GM23338 (cell line): ENCODE data around the gene HCAR2. TPM values are rescaled to one million over a fixed set of nuclear protein-coding genes. Genes with fewer than 3 reads are reported as not detected.
A peak's percentile ranks its signal among the peaks of the same experiment; 100 is the strongest.

Experiments used
- ATAC-seq: fragments of 200-7000 bp; cut with Tn5 transposase; 3 replicates; pipeline ENCODE4 v1.9.1; 2020
- DNase-seq: peaks from one replicate; pipeline ENCODE4 v3.0.0-alpha.2; 2015; ENCODE audit warnings: low spot score
- H2AFZ ChIP-seq: fragments of 200-600 bp; sonication (generic); 2 replicates; pipeline ENCODE4 v1.8.0; 2016; ENCODE audit warnings: antibody characterized with exemption, mild to moderate bottlenecking, moderate library complexity
- H3F3A ChIP-seq: fragments of 200-600 bp; sonication (generic); replicated peaks from 2 replicates; pipeline ENCODE4 v1.8.0; 2017; ENCODE audit warnings: antibody characterized with exemption, mixed run types, low read depth
- H3K27ac ChIP-seq: fragments of 200-600 bp; sonication (generic); 2 replicates; pipeline ENCODE4 v1.6.1; 2016; ENCODE audit warnings: low read depth
- H3K27me3 ChIP-seq: fragments of 200-600 bp; sonication (generic); 2 replicates; pipeline ENCODE4 v1.8.0; 2016; ENCODE audit warnings: mild to moderate bottlenecking, mixed run types, moderate library complexity; ENCODE audit not compliant: insufficient read depth
- H3K36me3 ChIP-seq: fragments of 200-600 bp; sonication (generic); 2 replicates; pipeline ENCODE4 v1.8.0; 2016; ENCODE audit warnings: mild to moderate bottlenecking; ENCODE audit not compliant: insufficient read depth
- H3K4me1 ChIP-seq: fragments of 200-600 bp; sonication (generic); 2 replicates; pipeline ENCODE4 v1.8.0; 2016; ENCODE audit warnings: mild to moderate bottlenecking, moderate library complexity; ENCODE audit not compliant: insufficient read depth
- H3K4me2 ChIP-seq: fragments of 200-600 bp; sonication (generic); 2 replicates; pipeline ENCODE4 v1.7.1; 2017; ENCODE audit warnings: mixed run types
- H3K4me3 ChIP-seq: fragments of 200-600 bp; sonication (generic); 2 replicates; pipeline ENCODE4 v1.6.1; 2016; ENCODE audit warnings: mixed run types
- H3K79me2 ChIP-seq: fragments of 200-600 bp; sonication (generic); replicated peaks from 2 replicates; pipeline ENCODE4 v1.8.0; 2017; ENCODE audit warnings: mild to moderate bottlenecking; ENCODE audit not compliant: insufficient read depth
- H3K9me2 ChIP-seq: fragments of 200-600 bp; sonication (generic); 2 replicates; pipeline ENCODE4 v1.8.0; 2017; ENCODE audit not compliant: insufficient read depth
- H4K20me1 ChIP-seq: fragments of 200-600 bp; sonication (generic); replicated peaks from 2 replicates; pipeline ENCODE4 v1.8.0; 2017; ENCODE audit warnings: mild to moderate bottlenecking; ENCODE audit not compliant: insufficient read depth
- H3K27ac Mint-ChIP-seq: 2 replicates; pipeline ENCODE4 v1.8.0; 2020; ENCODE audit warnings: inconsistent platforms, mild to moderate bottlenecking, moderate library complexity, mixed read lengths
- H3K27me3 Mint-ChIP-seq: 3 replicates; pipeline ENCODE4 v1.8.0; 2022; ENCODE audit warnings: low read depth, mild to moderate bottlenecking, moderate library complexity, mixed read lengths, inconsistent platforms; ENCODE audit not compliant: insufficient read depth, poor library complexity
- H3K36me3 Mint-ChIP-seq: 3 replicates; pipeline ENCODE4 v1.8.0; 2021; ENCODE audit warnings: low read depth, mild to moderate bottlenecking, inconsistent platforms, moderate library complexity, mixed read lengths
- H3K4me1 Mint-ChIP-seq: 3 replicates; pipeline ENCODE4 v1.8.0; 2020; ENCODE audit warnings: mild to moderate bottlenecking, inconsistent platforms, mixed read lengths
- H3K4me3 Mint-ChIP-seq: 3 replicates; pipeline ENCODE4 v1.8.0; 2021; ENCODE audit warnings: moderate library complexity, mild to moderate bottlenecking, inconsistent platforms, mixed read lengths
- H3K9me3 Mint-ChIP-seq: 3 replicates; pipeline ENCODE4 v1.8.0; 2020; ENCODE audit warnings: moderate library complexity, mild to moderate bottlenecking, inconsistent platforms, mixed read lengths
- CREB1 ChIP-seq: fragments of 250-450 bp; sonication (Bioruptor Pico); IDR thresholded peaks from 2 replicates; pipeline ENCODE4 v1.5.0; 2020; ENCODE audit warnings: low read depth, mild to moderate bottlenecking, moderate library complexity
- EZH2 ChIP-seq: fragments of 200-600 bp; sonication (generic); IDR thresholded peaks from one replicate; pipeline ENCODE4 v1.8.0; 2017; ENCODE audit warnings: antibody characterized with exemption, mild to moderate bottlenecking, low read depth; ENCODE audit not compliant: unreplicated experiment
- EZH2phosphoT487 ChIP-seq: fragments of 200-600 bp; sonication (generic); IDR thresholded peaks from one replicate; pipeline ENCODE4 v1.8.1; 2018; ENCODE audit warnings: antibody characterized with exemption; ENCODE audit not compliant: unreplicated experiment
- JUNB ChIP-seq: IDR thresholded peaks from one replicate; pipeline ENCODE4 v1.6.1; 2016; ENCODE audit warnings: antibody characterized with exemption; ENCODE audit not compliant: unreplicated experiment
- NANOG ChIP-seq: IDR thresholded peaks from 2 replicates; pipeline ENCODE4 v1.6.1; 2016; ENCODE audit warnings: antibody characterized with exemption, borderline replicate concordance
- POLR2AphosphoS5 ChIP-seq: IDR thresholded peaks from 2 replicates; pipeline ENCODE4 v1.6.1; 2016; ENCODE audit warnings: antibody characterized with exemption, low read depth
- STAT1 ChIP-seq: IDR thresholded peaks from one replicate; pipeline ENCODE4 v1.6.1; 2016; ENCODE audit warnings: antibody characterized with exemption; ENCODE audit not compliant: unreplicated experiment
- ZNF114 ChIP-seq: fragments of 250-450 bp; sonication (Bioruptor Pico); IDR thresholded peaks from 2 replicates; pipeline ENCODE4 v1.5.0; 2020; ENCODE audit warnings: mild to moderate bottlenecking, moderate library complexity
- ZNF331 ChIP-seq: fragments of 250-450 bp; sonication (Bioruptor Pico); IDR thresholded peaks from 2 replicates; pipeline ENCODE4 v1.5.0; 2020; ENCODE audit warnings: low read depth, mild to moderate bottlenecking, moderate library complexity
- polyA plus RNA-seq: library from polyadenylated mRNA; unstranded; fragments of >200 nt; fragmentation: Nextera tagmentation; extraction: Ambion mirVana; gene quantifications from 2 replicates; pipeline ENCODE4 v1.2.1, GENCODE V29; 2016
- total RNA-seq: library from RNA; depleted of rRNA; stranded (reverse); fragments of >200 nt; shearing (Covaris generic); gene quantifications from 2 replicates; pipeline ENCODE4 v1.2.3, GENCODE V29; 2014
- TF ChIP-seq, protein P1 (sequence below), 2 experiments: fragments of 200-600 bp in 1 of 2; sonication (generic) in 1 of 2; conservative IDR thresholded peaks; 2 replicates each; pipeline versions ENCODE4 v1.5.1 to v1.6.1; 2016 to 2017; ENCODE audit warnings: antibody characterized with exemption in 2 of 2, low read depth in 2 of 2, mild to moderate bottlenecking in 2 of 2, moderate library complexity in 1 of 2
- TF ChIP-seq, protein P2 (sequence below): IDR thresholded peaks from one replicate; pipeline ENCODE4 v1.6.1; 2018; ENCODE audit warnings: antibody characterized with exemption; ENCODE audit not compliant: unreplicated experiment
- TF ChIP-seq, protein P3 (sequence below): fragments of 250-450 bp; sonication (Bioruptor Pico); IDR thresholded peaks from 2 replicates; pipeline ENCODE4 v1.5.0; 2020; ENCODE audit warnings: mild to moderate bottlenecking, moderate library complexity
- TF ChIP-seq, protein P4 (sequence below): IDR thresholded peaks from 2 replicates; pipeline ENCODE4 v1.6.1; 2016; ENCODE audit warnings: antibody characterized with exemption

Gene HCAR2
- total and polyA plus RNA-seq, 2 experiments from 2014 or later: not detected

DNA sequence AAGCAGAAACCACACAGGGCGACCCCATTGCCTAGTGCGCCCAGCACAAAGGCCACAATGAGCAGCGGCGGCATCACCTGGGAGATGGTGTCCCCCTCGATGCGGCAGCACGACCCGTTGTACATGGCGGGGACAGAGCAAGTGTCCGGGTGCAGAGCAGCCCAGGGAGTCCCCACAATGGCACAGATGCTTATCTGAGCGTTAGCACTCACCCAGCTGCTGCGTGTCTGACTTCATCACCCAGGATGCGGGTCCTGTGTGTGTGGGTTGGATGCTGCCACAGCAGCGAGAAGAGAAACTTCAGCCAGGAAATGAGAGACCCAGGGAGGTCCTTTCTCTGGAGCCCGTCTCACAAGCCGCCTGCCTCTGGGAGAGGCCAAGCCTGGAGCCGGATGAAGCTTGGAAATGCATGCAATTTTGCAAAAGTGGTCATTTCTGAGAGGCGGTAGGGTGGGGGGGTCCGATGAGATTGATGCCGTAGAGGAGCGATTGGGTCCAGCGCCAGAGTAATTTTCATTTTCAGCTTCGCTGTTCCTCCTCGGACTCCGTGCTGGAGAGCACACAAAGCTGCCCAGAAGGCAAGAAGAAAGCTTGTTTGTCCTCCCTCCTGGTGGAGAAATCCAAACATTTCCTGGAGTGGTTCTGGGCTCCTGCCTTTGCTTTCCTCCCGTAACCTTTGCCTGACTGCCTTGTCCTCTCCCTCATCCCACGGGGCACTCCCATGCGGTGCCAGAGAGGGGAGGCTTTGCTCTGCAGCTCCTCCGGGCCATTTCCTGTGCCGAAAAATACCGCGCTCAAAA is 27.3 kb upstream of the HCAR2 start, which contains the start of gene HCAR1:
Gene HCAR1 (minus strand): TSS at position 630 of the 800 bp plus-strand sequence. CDS start 505 bp downstream, at position 125.
- H3K4me3 ChIP-seq: no peak within 1 kb of the TSS
- H3K4me1 ChIP-seq: no peaks in the 10 kb centered on the region
- H2AFZ ChIP-seq: peak within 1 kb of the TSS; percentile 94
- H3K27me3 ChIP-seq: no peaks in the 10 kb centered on the region
- H3K27ac ChIP-seq: no peak within 1 kb of the TSS
- H4K20me1 ChIP-seq: no peaks in the 10 kb centered on the region
- H3K36me3 ChIP-seq: no peaks in the 10 kb centered on the region
- no peaks in the 10 kb centered on the region for H3F3A ChIP-seq
- DNase-seq (no peak), ATAC-seq (peak; percentile 71)
- TF ChIP-seq, protein P1, sequence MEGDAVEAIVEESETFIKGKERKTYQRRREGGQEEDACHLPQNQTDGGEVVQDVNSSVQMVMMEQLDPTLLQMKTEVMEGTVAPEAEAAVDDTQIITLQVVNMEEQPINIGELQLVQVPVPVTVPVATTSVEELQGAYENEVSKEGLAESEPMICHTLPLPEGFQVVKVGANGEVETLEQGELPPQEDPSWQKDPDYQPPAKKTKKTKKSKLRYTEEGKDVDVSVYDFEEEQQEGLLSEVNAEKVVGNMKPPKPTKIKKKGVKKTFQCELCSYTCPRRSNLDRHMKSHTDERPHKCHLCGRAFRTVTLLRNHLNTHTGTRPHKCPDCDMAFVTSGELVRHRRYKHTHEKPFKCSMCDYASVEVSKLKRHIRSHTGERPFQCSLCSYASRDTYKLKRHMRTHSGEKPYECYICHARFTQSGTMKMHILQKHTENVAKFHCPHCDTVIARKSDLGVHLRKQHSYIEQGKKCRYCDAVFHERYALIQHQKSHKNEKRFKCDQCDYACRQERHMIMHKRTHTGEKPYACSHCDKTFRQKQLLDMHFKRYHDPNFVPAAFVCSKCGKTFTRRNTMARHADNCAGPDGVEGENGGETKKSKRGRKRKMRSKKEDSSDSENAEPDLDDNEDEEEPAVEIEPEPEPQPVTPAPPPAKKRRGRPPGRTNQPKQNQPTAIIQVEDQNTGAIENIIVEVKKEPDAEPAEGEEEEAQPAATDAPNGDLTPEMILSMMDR (conservative IDR thresholded peaks at IDR 0.05; ENCODE audit: low read depth in 2 of 2): no peak
- TF ChIP-seq, protein P2, sequence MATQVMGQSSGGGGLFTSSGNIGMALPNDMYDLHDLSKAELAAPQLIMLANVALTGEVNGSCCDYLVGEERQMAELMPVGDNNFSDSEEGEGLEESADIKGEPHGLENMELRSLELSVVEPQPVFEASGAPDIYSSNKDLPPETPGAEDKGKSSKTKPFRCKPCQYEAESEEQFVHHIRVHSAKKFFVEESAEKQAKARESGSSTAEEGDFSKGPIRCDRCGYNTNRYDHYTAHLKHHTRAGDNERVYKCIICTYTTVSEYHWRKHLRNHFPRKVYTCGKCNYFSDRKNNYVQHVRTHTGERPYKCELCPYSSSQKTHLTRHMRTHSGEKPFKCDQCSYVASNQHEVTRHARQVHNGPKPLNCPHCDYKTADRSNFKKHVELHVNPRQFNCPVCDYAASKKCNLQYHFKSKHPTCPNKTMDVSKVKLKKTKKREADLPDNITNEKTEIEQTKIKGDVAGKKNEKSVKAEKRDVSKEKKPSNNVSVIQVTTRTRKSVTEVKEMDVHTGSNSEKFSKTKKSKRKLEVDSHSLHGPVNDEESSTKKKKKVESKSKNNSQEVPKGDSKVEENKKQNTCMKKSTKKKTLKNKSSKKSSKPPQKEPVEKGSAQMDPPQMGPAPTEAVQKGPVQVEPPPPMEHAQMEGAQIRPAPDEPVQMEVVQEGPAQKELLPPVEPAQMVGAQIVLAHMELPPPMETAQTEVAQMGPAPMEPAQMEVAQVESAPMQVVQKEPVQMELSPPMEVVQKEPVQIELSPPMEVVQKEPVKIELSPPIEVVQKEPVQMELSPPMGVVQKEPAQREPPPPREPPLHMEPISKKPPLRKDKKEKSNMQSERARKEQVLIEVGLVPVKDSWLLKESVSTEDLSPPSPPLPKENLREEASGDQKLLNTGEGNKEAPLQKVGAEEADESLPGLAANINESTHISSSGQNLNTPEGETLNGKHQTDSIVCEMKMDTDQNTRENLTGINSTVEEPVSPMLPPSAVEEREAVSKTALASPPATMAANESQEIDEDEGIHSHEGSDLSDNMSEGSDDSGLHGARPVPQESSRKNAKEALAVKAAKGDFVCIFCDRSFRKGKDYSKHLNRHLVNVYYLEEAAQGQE: no peak
- TF ChIP-seq EZH2phosphoT487: no peak
- no peak for TF ChIP-seq JUNB
- TF ChIP-seq, protein P3, sequence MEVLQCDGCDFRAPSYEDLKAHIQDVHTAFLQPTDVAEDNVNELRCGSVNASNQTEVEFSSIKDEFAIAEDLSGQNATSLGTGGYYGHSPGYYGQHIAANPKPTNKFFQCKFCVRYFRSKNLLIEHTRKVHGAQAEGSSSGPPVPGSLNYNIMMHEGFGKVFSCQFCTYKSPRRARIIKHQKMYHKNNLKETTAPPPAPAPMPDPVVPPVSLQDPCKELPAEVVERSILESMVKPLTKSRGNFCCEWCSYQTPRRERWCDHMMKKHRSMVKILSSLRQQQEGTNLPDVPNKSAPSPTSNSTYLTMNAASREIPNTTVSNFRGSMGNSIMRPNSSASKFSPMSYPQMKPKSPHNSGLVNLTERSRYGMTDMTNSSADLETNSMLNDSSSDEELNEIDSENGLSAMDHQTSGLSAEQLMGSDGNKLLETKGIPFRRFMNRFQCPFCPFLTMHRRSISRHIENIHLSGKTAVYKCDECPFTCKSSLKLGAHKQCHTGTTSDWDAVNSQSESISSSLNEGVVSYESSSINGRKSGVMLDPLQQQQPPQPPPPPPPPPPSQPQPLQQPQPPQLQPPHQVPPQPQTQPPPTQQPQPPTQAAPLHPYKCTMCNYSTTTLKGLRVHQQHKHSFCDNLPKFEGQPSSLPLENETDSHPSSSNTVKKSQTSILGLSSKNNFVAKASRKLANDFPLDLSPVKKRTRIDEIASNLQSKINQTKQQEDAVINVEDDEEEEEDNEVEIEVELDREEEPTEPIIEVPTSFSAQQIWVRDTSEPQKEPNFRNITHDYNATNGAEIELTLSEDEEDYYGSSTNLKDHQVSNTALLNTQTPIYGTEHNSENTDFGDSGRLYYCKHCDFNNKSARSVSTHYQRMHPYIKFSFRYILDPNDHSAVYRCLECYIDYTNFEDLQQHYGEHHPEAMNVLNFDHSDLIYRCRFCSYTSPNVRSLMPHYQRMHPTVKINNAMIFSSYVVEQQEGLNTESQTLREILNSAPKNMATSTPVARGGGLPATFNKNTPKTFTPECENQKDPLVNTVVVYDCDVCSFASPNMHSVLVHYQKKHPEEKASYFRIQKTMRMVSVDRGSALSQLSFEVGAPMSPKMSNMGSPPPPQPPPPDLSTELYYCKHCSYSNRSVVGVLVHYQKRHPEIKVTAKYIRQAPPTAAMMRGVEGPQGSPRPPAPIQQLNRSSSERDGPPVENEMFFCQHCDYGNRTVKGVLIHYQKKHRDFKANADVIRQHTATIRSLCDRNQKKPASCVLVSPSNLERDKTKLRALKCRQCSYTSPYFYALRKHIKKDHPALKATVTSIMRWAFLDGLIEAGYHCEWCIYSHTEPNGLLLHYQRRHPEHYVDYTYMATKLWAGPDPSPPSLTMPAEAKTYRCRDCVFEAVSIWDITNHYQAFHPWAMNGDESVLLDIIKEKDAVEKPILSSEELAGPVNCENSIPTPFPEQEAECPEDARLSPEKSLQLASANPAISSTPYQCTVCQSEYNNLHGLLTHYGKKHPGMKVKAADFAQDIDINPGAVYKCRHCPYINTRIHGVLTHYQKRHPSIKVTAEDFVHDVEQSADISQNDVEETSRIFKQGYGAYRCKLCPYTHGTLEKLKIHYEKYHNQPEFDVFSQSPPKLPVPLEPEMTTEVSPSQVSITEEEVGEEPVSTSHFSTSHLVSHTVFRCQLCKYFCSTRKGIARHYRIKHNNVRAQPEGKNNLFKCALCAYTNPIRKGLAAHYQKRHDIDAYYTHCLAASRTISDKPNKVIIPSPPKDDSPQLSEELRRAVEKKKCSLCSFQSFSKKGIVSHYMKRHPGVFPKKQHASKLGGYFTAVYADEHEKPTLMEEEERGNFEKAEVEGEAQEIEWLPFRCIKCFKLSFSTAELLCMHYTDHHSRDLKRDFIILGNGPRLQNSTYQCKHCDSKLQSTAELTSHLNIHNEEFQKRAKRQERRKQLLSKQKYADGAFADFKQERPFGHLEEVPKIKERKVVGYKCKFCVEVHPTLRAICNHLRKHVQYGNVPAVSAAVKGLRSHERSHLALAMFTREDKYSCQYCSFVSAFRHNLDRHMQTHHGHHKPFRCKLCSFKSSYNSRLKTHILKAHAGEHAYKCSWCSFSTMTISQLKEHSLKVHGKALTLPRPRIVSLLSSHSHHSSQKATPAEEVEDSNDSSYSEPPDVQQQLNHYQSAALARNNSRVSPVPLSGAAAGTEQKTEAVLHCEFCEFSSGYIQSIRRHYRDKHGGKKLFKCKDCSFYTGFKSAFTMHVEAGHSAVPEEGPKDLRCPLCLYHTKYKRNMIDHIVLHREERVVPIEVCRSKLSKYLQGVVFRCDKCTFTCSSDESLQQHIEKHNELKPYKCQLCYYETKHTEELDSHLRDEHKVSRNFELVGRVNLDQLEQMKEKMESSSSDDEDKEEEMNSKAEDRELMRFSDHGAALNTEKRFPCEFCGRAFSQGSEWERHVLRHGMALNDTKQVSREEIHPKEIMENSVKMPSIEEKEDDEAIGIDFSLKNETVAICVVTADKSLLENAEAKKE: no peak
- TF ChIP-seq POLR2AphosphoS5: no peak
- TF ChIP-seq STAT1: no peak
- no peak for TF ChIP-seq EZH2
- no peak for TF ChIP-seq ZNF114 (CRISPR knock-in tag)
- no peak for TF ChIP-seq CREB1 (CRISPR knock-in tag)
- no peak for TF ChIP-seq NANOG
- TF ChIP-seq ZNF331 (CRISPR knock-in tag): no peak
- TF ChIP-seq, protein P4, sequence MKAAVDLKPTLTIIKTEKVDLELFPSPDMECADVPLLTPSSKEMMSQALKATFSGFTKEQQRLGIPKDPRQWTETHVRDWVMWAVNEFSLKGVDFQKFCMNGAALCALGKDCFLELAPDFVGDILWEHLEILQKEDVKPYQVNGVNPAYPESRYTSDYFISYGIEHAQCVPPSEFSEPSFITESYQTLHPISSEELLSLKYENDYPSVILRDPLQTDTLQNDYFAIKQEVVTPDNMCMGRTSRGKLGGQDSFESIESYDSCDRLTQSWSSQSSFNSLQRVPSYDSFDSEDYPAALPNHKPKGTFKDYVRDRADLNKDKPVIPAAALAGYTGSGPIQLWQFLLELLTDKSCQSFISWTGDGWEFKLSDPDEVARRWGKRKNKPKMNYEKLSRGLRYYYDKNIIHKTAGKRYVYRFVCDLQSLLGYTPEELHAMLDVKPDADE: no peak
- H3K9me2 ChIP-seq: no peaks in the 10 kb centered on the region
- Mint-ChIP-seq H3K9me3 (no peaks in the 10 kb centered on the region; the same call in 2 of the 3 replicates), H3K36me3 (no peaks in the 10 kb centered on the region), H3K27me3 (peaks cover 2% of the 10 kb centered on the region), H3K4me1 (peaks cover 14% of the 10 kb centered on the region), H3K4me3 (no peak within 1 kb of the TSS), H3K27ac (no peak within 1 kb of the TSS)
- H3K79me2 ChIP-seq: no peaks in the 10 kb centered on the region
- no peak within 1 kb of the TSS for H3K4me2 ChIP-seq
